Omental fat pad (tissue), 4 donors: ENCODE measurements around the gene NRG2. TPM values are rescaled to one million over a fixed set of nuclear protein-coding genes. Genes with fewer than 3 reads are reported as not detected.

Experiments
- ATAC-seq: fragments of 150-250 bp; one replicate; pipeline ENCODE4 v1.9.1; 2016; ENCODE audit warnings: mild to moderate bottlenecking, moderate library complexity; ENCODE audit not compliant: low FRiP score
- DNase-seq: peaks from one replicate; pipeline ENCODE4 v3.0.0-alpha.2; 2019; ENCODE audit warnings: low spot score
- total RNA-seq, 4 donors: library from RNA; depleted of rRNA; stranded (reverse); fragments of >200 nt; gene quantifications; one replicate each; pipeline ENCODE4 v1.1.0, GENCODE V29; 2016
- TF ChIP-seq, protein P1 (sequence below), 3 donors: fragments of 450-650 bp; IDR thresholded peaks; one replicate each; pipeline ENCODE4 v1.5.1; 2016 to 2017; ENCODE audit warnings: antibody characterized with exemption in 3 of 3, mild to moderate bottlenecking in 3 of 3, moderate library complexity in 2 of 3

The NRG2 gene
- total RNA-seq, 4 donors from 2014 or later = 2.3 to 16.9 (median 5.9) TPM

DNA sequence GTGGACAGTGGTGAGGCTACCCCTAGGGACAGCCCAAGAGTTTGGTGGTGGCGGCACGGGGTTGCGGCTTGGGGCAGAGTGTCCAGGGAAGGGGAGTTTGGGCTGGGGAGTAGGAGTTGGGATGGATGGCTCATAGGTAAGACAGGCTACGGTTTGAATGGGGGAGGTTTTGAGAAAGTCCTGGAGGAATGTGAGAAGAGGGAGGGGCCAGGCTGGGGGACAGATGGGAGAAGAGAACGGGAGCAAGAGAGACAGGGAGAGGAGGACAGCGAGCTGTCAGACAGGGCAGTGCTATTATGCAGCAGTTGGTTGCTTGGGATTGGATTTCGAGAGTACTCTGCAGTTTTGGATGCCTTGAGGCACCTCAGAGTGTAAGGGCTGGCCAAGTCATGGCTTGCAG, 223.0 kb downstream of the NRG2 start:
- DNase-seq = no peak
- TF ChIP-seq, protein P1, sequence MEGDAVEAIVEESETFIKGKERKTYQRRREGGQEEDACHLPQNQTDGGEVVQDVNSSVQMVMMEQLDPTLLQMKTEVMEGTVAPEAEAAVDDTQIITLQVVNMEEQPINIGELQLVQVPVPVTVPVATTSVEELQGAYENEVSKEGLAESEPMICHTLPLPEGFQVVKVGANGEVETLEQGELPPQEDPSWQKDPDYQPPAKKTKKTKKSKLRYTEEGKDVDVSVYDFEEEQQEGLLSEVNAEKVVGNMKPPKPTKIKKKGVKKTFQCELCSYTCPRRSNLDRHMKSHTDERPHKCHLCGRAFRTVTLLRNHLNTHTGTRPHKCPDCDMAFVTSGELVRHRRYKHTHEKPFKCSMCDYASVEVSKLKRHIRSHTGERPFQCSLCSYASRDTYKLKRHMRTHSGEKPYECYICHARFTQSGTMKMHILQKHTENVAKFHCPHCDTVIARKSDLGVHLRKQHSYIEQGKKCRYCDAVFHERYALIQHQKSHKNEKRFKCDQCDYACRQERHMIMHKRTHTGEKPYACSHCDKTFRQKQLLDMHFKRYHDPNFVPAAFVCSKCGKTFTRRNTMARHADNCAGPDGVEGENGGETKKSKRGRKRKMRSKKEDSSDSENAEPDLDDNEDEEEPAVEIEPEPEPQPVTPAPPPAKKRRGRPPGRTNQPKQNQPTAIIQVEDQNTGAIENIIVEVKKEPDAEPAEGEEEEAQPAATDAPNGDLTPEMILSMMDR (IDR thresholded peaks at IDR 0.05) = no peak
- ATAC-seq = no peak

DNA sequence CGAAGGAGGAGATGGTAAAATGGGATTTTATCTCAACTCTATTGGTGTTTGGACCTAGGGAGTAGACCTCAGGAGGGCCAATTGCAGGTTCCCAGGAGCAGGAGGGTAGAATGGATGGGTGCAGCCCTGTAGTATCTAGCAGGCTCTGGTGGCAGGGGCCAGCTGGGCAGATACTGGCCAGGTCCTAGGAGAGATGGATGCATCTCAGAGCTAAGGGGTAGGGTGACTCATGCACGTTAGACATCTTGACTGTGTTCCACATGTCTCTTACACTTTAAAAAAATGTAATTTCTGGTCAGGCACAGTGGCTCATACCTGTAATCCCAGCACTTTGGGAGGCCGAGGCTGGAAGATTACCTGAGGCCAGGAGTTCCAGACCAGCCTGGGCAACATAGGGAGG, 225.1 kb downstream of the NRG2 start:
- DNase-seq = no peak
- ATAC-seq = no peak

DNA sequence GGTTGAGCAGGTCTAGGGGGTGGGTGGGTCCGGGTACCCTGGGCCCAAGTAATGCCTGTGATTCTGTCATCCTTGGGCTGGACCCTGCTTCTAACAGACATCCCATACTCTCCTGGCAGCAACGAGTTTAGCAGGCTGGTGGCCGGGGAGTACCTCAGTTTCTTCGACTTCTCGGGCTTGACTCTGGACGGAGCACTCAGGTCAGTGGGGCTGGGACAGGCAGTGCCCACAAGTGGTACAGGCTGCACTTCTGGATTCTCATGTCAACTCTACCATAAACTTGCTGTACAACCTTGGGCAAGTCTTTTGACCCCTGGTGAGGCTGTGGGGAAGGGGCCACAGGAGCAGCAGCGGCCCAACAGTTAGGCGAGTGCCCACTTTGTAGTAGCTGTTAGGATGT, 225.7 kb downstream of the NRG2 start:
- ATAC-seq (no peak), DNase-seq (no peak)
- TF ChIP-seq, protein P1 (IDR thresholded peaks at IDR 0.05) = no peak

More for the DNA sequence above, 225.1 kb downstream of the NRG2 start:
- TF ChIP-seq, protein P1 (IDR thresholded peaks at IDR 0.05) = no peak

DNA sequence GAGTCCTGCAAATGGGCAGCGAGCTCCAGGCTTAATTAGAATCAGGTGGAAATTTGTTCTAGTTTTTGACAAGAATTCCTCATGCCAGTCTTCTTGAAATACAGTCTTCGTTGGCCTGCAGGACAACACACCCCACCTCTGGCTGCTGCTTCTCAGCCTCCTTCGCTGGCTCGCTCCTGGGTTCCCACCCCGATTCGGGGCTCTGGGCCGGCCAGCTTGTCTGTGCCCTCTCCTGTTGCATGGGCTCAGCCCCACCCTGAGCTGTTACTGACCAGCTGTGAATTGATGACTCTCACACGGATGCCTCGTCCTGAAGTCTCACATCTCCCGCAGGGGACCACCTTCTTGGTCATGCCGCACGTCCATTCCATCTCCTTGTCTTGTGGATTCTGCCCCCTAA, 226.5 kb downstream of the NRG2 start:
- DNase-seq = no peak
- TF ChIP-seq, protein P1 (IDR thresholded peaks at IDR 0.05) = no peak
- no peak for ATAC-seq

DNA sequence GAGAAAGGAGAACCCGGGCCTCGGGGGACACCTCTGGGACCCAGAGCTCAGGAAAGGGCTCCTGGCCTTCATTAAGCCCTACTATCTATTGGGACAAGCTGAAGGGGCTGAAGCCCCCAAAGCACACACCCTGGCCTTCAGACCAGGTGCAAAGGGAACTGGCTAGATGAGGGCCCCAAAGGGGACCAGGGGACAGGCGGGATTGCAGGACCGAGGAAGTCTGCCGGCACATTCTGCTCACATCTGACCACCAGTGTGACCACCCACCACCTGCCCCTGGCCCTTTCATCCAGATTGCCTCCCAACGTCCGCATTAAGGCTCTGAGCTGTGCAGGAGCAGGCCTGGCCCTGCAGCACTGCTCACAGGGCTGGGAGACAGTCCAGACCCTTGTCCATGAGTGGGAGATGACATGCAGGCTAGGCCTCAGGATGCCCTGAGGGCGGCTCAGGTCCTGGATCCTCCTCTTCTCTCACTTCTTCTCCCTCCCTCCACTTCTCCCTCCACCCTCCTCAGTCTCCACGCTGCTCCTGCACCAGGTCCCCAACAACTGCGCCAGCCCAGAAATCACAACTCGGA, 228.3 kb downstream of the NRG2 start:
- DNase-seq = no peak
- TF ChIP-seq, protein P1 (IDR thresholded peaks at IDR 0.05) = no peak
- no peak for ATAC-seq

DNA sequence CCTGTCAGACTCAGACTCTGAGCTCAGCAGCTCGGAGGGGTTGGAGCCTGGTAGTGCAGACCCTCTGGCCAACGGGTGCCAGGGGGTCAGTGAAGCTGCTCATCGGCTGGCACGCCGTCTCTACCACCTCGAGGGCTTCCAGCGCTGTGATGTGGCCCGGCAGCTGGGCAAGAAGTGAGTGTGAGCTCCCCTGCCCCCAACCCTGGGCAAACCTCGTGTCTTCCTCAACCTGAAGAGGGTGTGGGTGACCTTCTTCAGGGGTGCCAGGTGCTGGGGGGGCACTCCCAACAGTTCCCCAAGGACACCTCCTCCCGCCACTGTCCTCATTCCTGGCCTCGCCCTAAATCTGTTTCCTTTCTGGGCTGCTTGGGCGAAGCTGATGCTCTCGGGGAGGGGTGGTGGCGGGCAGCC, 228.9 kb downstream of the NRG2 start:
- DNase-seq (no peak), ATAC-seq (no peak)
- TF ChIP-seq, protein P1 (IDR thresholded peaks at IDR 0.05) = no peak
